ENCODE measurements around the gene LNX2.

LNX2 gene

DNA sequence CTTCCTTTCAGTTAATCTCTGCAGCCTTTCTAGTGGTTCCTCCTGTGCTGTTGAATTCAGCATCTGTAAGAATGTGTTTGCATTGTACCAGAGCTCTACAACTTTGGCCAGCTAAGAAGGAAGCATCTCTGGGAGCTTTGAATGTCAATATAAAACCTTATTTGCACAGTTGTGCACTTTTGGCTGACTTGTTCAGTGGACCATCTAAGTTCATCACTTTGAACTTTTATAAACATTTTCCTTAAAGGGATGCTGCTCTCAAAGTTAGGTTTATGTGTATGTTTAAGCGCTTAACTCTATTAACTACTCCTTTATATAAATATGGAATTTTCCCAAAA lies 16.9 kb upstream of the LNX2 start:
- Histone ChIP-seq H3K9me3 (ENCODE audit: insufficient read depth, low read length) (no peaks in the 10 kb centered on the region), H3K36me3 (ENCODE audit: insufficient read depth, insufficient read length, low read length) (peaks cover 7% of the 10 kb centered on the region), H3K27me3 (ENCODE audit: insufficient read depth, insufficient read length) (no peaks in the 10 kb centered on the region), H3K4me3 (ENCODE audit: insufficient read length, low read depth) (no peak overlapping the region), H3K4me1 (ENCODE audit: insufficient read depth, insufficient read length) (no peaks in the 10 kb centered on the region), H3K9ac (ENCODE audit: insufficient read length, low read depth) (no peak overlapping the region)
- no peak for DNase-seq (ENCODE audit: low read depth, low spot score)
- TF ChIP-seq YY1 (IDR thresholded peaks at IDR 0.05; ENCODE audit: insufficient read depth, insufficient read length), result no peak
- TF ChIP-seq SUZ12 (IDR thresholded peaks at IDR 0.05; ENCODE audit: extremely low read depth, insufficient read depth, insufficient read length), result no peak
- TF ChIP-seq ZNF274 (IDR thresholded peaks at IDR 0.05; ENCODE audit: low read depth, low read length), result no peak

DNA sequence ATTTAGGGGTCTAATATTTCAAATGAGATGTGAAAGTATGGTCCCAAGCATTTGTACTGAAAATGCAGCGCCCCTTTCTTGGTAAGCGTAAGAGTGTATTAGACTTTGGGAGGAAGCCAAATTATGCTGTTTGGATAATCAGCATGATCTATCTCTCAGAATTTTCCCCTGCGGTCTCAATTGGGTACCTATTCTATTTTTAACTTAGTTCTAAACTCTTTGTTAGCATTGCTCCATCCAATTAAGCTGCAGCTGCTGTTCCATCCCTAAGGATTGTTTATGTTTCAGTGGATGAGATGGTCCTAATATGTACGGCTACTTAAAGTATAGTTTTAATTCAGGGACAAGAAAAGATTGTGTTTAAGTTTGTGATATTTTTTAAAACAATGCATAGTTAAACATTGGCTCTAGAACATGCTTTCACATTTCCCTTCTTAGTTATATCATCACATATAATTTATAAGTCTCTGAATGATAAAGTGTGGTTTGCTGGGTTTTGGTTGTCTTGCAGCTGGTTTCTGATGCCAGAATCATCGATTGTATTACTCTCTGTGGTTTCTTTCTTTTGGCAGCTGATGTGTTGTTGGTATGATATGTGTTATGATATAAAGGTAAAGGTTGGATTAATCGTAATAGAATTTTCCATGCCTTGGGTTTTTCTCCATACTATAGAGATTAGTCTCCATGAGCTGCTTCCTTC lies 16.4 kb upstream of the LNX2 start:
- H3K4me3 ChIP-seq (ENCODE audit: insufficient read length, low read depth), result no peak overlapping the region
- H3K36me3 ChIP-seq (ENCODE audit: insufficient read depth, insufficient read length, low read length), result peaks cover 7% of the 10 kb centered on the region
- no peak overlapping the region for H3K9ac ChIP-seq (ENCODE audit: insufficient read length, low read depth)
- TF ChIP-seq YY1 (IDR thresholded peaks at IDR 0.05; ENCODE audit: insufficient read depth, insufficient read length), result no peak
- TF ChIP-seq ZNF274 (IDR thresholded peaks at IDR 0.05; ENCODE audit: low read depth, low read length), result no peak
- TF ChIP-seq SUZ12 (IDR thresholded peaks at IDR 0.05; ENCODE audit: extremely low read depth, insufficient read depth, insufficient read length), result no peak
- H3K4me1 ChIP-seq (ENCODE audit: insufficient read depth, insufficient read length), result no peaks in the 10 kb centered on the region
- DNase-seq (ENCODE audit: low read depth, low spot score), result no peak
- no peaks in the 10 kb centered on the region for H3K9me3 ChIP-seq (ENCODE audit: insufficient read depth, low read length)
- H3K27me3 ChIP-seq (ENCODE audit: insufficient read depth, insufficient read length), result no peaks in the 10 kb centered on the region

DNA sequence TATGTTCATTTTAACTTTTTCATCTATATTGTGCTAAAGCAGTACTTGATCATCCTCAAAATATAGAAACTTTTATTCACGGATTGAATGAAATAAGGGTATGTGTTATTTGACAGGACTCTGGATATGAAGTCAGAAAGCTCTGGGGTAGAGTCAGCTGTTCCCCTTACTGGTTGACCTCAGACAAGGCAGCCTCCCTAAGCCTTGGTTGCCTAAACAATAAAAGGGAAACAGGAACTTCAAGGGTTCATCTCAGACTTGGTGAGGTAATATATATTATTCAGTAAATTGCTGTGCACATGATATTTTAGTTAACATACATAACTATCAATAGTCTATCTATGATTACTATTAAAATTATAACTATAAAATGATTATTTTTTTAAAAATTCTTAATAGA lies 14.9 kb upstream of the LNX2 start:
- H3K4me3 ChIP-seq (ENCODE audit: insufficient read length, low read depth), result no peak overlapping the region
- H3K4me1 ChIP-seq (ENCODE audit: insufficient read depth, insufficient read length), result no peaks in the 10 kb centered on the region
- H3K27me3 ChIP-seq (ENCODE audit: insufficient read depth, insufficient read length), result no peaks in the 10 kb centered on the region
- H3K9me3 ChIP-seq (ENCODE audit: insufficient read depth, low read length), result no peaks in the 10 kb centered on the region
- H3K9ac ChIP-seq (ENCODE audit: insufficient read length, low read depth), result no peak overlapping the region
- no peak for DNase-seq (ENCODE audit: low read depth, low spot score)
- TF ChIP-seq ZNF274 (IDR thresholded peaks at IDR 0.05; ENCODE audit: low read depth, low read length) (no peak), YY1 (IDR thresholded peaks at IDR 0.05; ENCODE audit: insufficient read depth, insufficient read length) (no peak), SUZ12 (IDR thresholded peaks at IDR 0.05; ENCODE audit: extremely low read depth, insufficient read depth, insufficient read length) (no peak)
- H3K36me3 ChIP-seq (ENCODE audit: insufficient read depth, insufficient read length, low read length), result peaks cover 7% of the 10 kb centered on the region

DNA sequence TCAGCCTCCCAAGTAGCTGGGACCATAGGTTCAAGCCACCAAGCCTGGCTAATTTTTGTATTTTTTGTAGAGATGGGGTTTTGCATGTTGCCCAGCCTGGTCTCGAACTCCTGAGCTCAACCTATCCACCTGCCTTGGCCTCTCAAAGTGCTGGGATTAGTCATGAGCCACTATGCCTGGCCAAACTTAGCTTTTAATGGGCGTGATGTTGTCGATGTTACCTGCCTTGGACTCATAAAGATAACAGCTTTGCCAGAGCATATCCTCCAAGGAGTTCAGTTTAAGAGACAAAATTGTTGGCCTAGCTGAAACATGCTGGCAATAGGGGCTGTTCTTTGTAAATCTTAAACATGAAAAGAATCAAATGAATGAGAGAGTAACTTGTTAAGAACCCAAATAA lies 14.5 kb upstream of the LNX2 start:
- Histone ChIP-seq H3K36me3 (ENCODE audit: insufficient read depth, insufficient read length, low read length) (peaks cover 7% of the 10 kb centered on the region), H3K4me1 (ENCODE audit: insufficient read depth, insufficient read length) (no peaks in the 10 kb centered on the region), H3K9ac (ENCODE audit: insufficient read length, low read depth) (no peak overlapping the region), H3K9me3 (ENCODE audit: insufficient read depth, low read length) (no peaks in the 10 kb centered on the region), H3K4me3 (ENCODE audit: insufficient read length, low read depth) (no peak overlapping the region), H3K27me3 (ENCODE audit: insufficient read depth, insufficient read length) (no peaks in the 10 kb centered on the region)
- TF ChIP-seq ZNF274 (IDR thresholded peaks at IDR 0.05; ENCODE audit: low read depth, low read length) (no peak), SUZ12 (IDR thresholded peaks at IDR 0.05; ENCODE audit: extremely low read depth, insufficient read depth, insufficient read length) (no peak), YY1 (IDR thresholded peaks at IDR 0.05; ENCODE audit: insufficient read depth, insufficient read length) (no peak)
- DNase-seq (ENCODE audit: low read depth, low spot score), result no peak

DNA sequence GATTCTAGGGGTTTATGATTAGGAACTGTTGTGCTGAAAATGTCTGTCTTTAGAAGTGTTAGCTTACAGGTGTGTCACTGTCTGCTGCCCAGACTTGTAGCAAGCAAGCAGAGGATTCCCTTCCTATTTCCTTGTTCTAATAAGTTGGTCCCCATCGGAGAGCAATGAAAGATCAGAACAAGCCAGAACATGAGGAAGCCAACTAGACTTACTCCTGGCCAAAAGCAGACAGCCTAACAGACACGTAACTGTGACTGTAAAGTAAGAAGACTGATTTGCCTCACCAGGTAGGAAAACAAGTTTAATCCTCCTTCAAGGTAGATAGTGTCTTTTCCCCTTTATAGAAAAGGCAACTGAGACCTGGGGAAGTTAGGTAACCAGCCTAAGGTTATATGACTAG lies 13.9 kb upstream of the LNX2 start:
- Histone ChIP-seq H3K9ac (ENCODE audit: insufficient read length, low read depth) (no peak overlapping the region), H3K9me3 (ENCODE audit: insufficient read depth, low read length) (no peaks in the 10 kb centered on the region), H3K4me1 (ENCODE audit: insufficient read depth, insufficient read length) (no peaks in the 10 kb centered on the region), H3K36me3 (ENCODE audit: insufficient read depth, insufficient read length, low read length) (peaks cover 7% of the 10 kb centered on the region), H3K27me3 (ENCODE audit: insufficient read depth, insufficient read length) (no peaks in the 10 kb centered on the region), H3K4me3 (ENCODE audit: insufficient read length, low read depth) (no peak overlapping the region)
- TF ChIP-seq SUZ12 (IDR thresholded peaks at IDR 0.05; ENCODE audit: extremely low read depth, insufficient read depth, insufficient read length) (no peak), ZNF274 (IDR thresholded peaks at IDR 0.05; ENCODE audit: low read depth, low read length) (no peak)
- no peak for DNase-seq (ENCODE audit: low read depth, low spot score)

DNA sequence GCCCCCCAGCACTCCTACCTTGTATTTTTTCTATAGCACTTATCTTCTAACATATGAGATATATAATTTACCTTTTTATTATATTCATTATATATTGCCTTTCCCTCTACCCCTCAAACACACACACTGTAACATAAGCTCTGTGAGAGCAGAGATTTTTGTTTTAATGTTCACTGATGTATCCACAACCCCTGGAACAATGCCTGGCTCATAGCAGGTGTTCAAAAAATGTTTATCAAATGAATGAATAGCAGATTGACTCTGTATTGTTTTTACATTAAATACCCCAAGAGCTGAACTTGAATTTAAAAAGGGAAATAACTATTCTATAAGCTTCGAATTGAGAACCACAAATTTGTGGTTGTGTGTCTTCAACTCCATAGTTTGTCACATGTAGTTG lies 12.3 kb upstream of the LNX2 start:
- Histone ChIP-seq H3K4me1 (ENCODE audit: insufficient read depth, insufficient read length) (no peaks in the 10 kb centered on the region), H3K9ac (ENCODE audit: insufficient read length, low read depth) (no peak overlapping the region), H3K27me3 (ENCODE audit: insufficient read depth, insufficient read length) (no peaks in the 10 kb centered on the region), H3K9me3 (ENCODE audit: insufficient read depth, low read length) (no peaks in the 10 kb centered on the region), H3K4me3 (ENCODE audit: insufficient read length, low read depth) (no peak overlapping the region), H3K36me3 (ENCODE audit: insufficient read depth, insufficient read length, low read length) (peaks cover 4% of the 10 kb centered on the region)
- TF ChIP-seq SUZ12 (IDR thresholded peaks at IDR 0.05; ENCODE audit: extremely low read depth, insufficient read depth, insufficient read length) (no peak), ZNF274 (IDR thresholded peaks at IDR 0.05; ENCODE audit: low read depth, low read length) (no peak), YY1 (IDR thresholded peaks at IDR 0.05; ENCODE audit: insufficient read depth, insufficient read length) (no peak)
- no peak for DNase-seq (ENCODE audit: low read depth, low spot score)

DNA sequence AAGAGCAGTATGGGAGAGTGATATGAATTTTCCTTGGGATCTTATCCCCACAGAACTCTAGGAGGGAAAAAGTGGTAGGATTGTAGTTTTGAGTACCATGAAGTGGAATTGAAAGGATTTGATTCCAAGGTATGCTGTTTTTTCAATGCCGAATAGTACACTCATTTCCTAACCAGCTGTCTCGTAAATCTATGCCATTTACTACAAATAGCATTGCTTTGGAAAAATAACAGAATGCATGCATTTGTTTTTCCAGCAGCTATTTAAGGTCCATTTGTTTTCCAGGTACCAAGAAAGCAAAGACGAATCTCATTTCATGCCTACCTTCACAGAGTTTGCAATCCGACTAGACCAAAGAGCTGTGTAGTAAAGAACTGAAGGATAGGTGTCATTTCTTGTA lies 11.9 kb upstream of the LNX2 start:
- H3K4me1 ChIP-seq (ENCODE audit: insufficient read depth, insufficient read length), result no peaks in the 10 kb centered on the region
- no peaks in the 10 kb centered on the region for H3K27me3 ChIP-seq (ENCODE audit: insufficient read depth, insufficient read length)
- H3K9me3 ChIP-seq (ENCODE audit: insufficient read depth, low read length), result no peaks in the 10 kb centered on the region
- no peak overlapping the region for H3K9ac ChIP-seq (ENCODE audit: insufficient read length, low read depth)
- no peak overlapping the region for H3K4me3 ChIP-seq (ENCODE audit: insufficient read length, low read depth)
- H3K36me3 ChIP-seq (ENCODE audit: insufficient read depth, insufficient read length, low read length), result peaks cover 4% of the 10 kb centered on the region
- no peak for DNase-seq (ENCODE audit: low read depth, low spot score)
- TF ChIP-seq SUZ12 (IDR thresholded peaks at IDR 0.05; ENCODE audit: extremely low read depth, insufficient read depth, insufficient read length) (no peak), YY1 (IDR thresholded peaks at IDR 0.05; ENCODE audit: insufficient read depth, insufficient read length) (no peak), ZNF274 (IDR thresholded peaks at IDR 0.05; ENCODE audit: low read depth, low read length) (no peak)
